ENCODE results near the gene PLA2R1. TPM values are rescaled to one million over a fixed set of nuclear protein-coding genes. Genes with fewer than 3 reads are reported as not detected.

The PLA2R1 gene
- polyA plus RNA-seq, 1 donor from 2014 or later: 0.69 TPM

GRCh38 chr2:159933727-159934049, 128.7 kb downstream of the PLA2R1 start:
- H2AFZ ChIP-seq (ENCODE audit: low read depth, low read length): no peak overlapping the region
- H3K4me3 ChIP-seq (ENCODE audit: low read length): no peak overlapping the region
- H3K9me3 ChIP-seq (ENCODE audit: low read length): no peaks in the 10 kb centered on the region
- TF ChIP-seq, protein P1, sequence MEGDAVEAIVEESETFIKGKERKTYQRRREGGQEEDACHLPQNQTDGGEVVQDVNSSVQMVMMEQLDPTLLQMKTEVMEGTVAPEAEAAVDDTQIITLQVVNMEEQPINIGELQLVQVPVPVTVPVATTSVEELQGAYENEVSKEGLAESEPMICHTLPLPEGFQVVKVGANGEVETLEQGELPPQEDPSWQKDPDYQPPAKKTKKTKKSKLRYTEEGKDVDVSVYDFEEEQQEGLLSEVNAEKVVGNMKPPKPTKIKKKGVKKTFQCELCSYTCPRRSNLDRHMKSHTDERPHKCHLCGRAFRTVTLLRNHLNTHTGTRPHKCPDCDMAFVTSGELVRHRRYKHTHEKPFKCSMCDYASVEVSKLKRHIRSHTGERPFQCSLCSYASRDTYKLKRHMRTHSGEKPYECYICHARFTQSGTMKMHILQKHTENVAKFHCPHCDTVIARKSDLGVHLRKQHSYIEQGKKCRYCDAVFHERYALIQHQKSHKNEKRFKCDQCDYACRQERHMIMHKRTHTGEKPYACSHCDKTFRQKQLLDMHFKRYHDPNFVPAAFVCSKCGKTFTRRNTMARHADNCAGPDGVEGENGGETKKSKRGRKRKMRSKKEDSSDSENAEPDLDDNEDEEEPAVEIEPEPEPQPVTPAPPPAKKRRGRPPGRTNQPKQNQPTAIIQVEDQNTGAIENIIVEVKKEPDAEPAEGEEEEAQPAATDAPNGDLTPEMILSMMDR (IDR thresholded peaks at IDR 0.05; ENCODE audit: poor library complexity, severe bottlenecking): no peak
- TF ChIP-seq RAD21 (conservative IDR thresholded peaks at IDR 0.05) (no peak), MXI1 (conservative IDR thresholded peaks at IDR 0.05; ENCODE audit: poor library complexity, severe bottlenecking) (no peak), POLR2AphosphoS5 (IDR thresholded peaks at IDR 0.05) (no peak), EP300 (conservative IDR thresholded peaks at IDR 0.05; ENCODE audit: poor library complexity, severe bottlenecking) (no peak), SMC3 (conservative IDR thresholded peaks at IDR 0.05; ENCODE audit: poor library complexity) (no peak), TAF1 (IDR thresholded peaks at IDR 0.05; ENCODE audit: low read depth) (no peak), EZH2 (IDR thresholded peaks at IDR 0.05; ENCODE audit: borderline replicate concordance, insufficient read depth, low read length, poor library complexity, severe bottlenecking) (no peak)
- TF ChIP-seq, protein P2, sequence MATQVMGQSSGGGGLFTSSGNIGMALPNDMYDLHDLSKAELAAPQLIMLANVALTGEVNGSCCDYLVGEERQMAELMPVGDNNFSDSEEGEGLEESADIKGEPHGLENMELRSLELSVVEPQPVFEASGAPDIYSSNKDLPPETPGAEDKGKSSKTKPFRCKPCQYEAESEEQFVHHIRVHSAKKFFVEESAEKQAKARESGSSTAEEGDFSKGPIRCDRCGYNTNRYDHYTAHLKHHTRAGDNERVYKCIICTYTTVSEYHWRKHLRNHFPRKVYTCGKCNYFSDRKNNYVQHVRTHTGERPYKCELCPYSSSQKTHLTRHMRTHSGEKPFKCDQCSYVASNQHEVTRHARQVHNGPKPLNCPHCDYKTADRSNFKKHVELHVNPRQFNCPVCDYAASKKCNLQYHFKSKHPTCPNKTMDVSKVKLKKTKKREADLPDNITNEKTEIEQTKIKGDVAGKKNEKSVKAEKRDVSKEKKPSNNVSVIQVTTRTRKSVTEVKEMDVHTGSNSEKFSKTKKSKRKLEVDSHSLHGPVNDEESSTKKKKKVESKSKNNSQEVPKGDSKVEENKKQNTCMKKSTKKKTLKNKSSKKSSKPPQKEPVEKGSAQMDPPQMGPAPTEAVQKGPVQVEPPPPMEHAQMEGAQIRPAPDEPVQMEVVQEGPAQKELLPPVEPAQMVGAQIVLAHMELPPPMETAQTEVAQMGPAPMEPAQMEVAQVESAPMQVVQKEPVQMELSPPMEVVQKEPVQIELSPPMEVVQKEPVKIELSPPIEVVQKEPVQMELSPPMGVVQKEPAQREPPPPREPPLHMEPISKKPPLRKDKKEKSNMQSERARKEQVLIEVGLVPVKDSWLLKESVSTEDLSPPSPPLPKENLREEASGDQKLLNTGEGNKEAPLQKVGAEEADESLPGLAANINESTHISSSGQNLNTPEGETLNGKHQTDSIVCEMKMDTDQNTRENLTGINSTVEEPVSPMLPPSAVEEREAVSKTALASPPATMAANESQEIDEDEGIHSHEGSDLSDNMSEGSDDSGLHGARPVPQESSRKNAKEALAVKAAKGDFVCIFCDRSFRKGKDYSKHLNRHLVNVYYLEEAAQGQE (IDR thresholded peaks at IDR 0.05; ENCODE audit: borderline replicate concordance): no peak
- H3K9ac ChIP-seq (ENCODE audit: low read length): no peak overlapping the region
- no peaks in the 10 kb centered on the region for H3K27me3 ChIP-seq (ENCODE audit: insufficient read depth, low read depth, low read length)
- no peak overlapping the region for H3K27ac ChIP-seq (ENCODE audit: low read length)
- no peaks in the 10 kb centered on the region for H3F3A ChIP-seq (ENCODE audit: insufficient read depth, low read length, poor library complexity, severe bottlenecking)
- H4K20me1 ChIP-seq (ENCODE audit: insufficient read depth): no peaks in the 10 kb centered on the region
- H3K79me2 ChIP-seq (replicated peaks; ENCODE audit: insufficient read depth, low read length): no peaks in the 10 kb centered on the region
- no peaks in the 10 kb centered on the region for H3K36me3 ChIP-seq (ENCODE audit: insufficient read depth, low read length)
- no peak overlapping the region for H3K4me2 ChIP-seq (ENCODE audit: low read length)
- H3K9me2 ChIP-seq (ENCODE audit: insufficient read depth, low read length): no peaks in the 10 kb centered on the region

DNA sequence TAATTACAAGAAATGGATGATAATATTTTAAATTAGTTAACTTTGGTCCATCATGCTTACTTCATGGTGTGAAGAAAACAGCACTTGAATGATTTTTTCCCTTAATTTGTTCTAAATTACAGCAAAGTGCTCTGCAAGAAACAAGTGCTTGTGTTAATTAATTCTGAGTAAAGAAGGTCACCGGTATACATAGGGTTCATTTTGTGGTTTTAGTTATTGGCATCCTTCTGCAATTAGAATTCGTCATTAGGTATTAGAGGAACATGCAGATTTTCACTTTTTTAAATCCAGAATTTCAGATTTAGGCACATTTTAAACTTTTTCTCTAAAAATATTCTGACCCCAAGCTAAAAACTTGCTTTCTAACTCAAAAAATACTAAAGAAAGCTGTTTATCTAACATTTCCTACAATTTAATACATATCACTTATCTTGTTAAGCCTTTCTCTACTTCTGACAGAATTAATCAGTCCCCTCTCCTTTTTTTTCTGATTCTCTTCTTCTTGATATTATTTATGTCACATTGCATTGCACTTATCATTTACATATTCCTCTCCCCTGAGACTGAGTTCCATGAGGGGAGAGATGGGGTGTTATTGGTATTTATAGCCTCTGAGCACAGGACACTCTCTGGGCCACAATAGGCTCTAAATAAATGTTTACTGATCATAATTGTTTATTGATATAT, 129.2 kb downstream of the PLA2R1 start:
- Histone ChIP-seq H3K27me3 (ENCODE audit: insufficient read depth, low read depth, low read length) (no peaks in the 10 kb centered on the region), H3K4me2 (ENCODE audit: low read length) (no peak overlapping the region), H3F3A (ENCODE audit: insufficient read depth, low read length, poor library complexity, severe bottlenecking) (no peaks in the 10 kb centered on the region), H3K4me3 (ENCODE audit: low read length) (no peak overlapping the region), H3K27ac (ENCODE audit: low read length) (no peak overlapping the region), H3K9ac (ENCODE audit: low read length) (no peak overlapping the region), H3K9me3 (ENCODE audit: low read length) (no peaks in the 10 kb centered on the region), H3K9me2 (ENCODE audit: insufficient read depth, low read length) (no peaks in the 10 kb centered on the region), H4K20me1 (ENCODE audit: insufficient read depth) (no peaks in the 10 kb centered on the region), H3K36me3 (ENCODE audit: insufficient read depth, low read length) (no peaks in the 10 kb centered on the region), H3K79me2 (replicated peaks; ENCODE audit: insufficient read depth, low read length) (no peaks in the 10 kb centered on the region), H2AFZ (ENCODE audit: low read depth, low read length) (no peak overlapping the region)
- TF ChIP-seq EP300 (conservative IDR thresholded peaks at IDR 0.05; ENCODE audit: poor library complexity, severe bottlenecking) (no peak), RAD21 (conservative IDR thresholded peaks at IDR 0.05) (no peak), EZH2 (IDR thresholded peaks at IDR 0.05; ENCODE audit: borderline replicate concordance, insufficient read depth, low read length, poor library complexity, severe bottlenecking) (no peak), TAF1 (IDR thresholded peaks at IDR 0.05; ENCODE audit: low read depth) (no peak), MXI1 (conservative IDR thresholded peaks at IDR 0.05; ENCODE audit: poor library complexity, severe bottlenecking) (no peak), POLR2AphosphoS5 (IDR thresholded peaks at IDR 0.05) (no peak), SMC3 (conservative IDR thresholded peaks at IDR 0.05; ENCODE audit: poor library complexity) (no peak)
- TF ChIP-seq, protein P1 (IDR thresholded peaks at IDR 0.05; ENCODE audit: poor library complexity, severe bottlenecking): no peak
- TF ChIP-seq, protein P2 (IDR thresholded peaks at IDR 0.05; ENCODE audit: borderline replicate concordance): no peak

Data from neural cell (in vitro differentiated cells).